ENCODE measurements around the gene CP.

CP gene

DNA sequence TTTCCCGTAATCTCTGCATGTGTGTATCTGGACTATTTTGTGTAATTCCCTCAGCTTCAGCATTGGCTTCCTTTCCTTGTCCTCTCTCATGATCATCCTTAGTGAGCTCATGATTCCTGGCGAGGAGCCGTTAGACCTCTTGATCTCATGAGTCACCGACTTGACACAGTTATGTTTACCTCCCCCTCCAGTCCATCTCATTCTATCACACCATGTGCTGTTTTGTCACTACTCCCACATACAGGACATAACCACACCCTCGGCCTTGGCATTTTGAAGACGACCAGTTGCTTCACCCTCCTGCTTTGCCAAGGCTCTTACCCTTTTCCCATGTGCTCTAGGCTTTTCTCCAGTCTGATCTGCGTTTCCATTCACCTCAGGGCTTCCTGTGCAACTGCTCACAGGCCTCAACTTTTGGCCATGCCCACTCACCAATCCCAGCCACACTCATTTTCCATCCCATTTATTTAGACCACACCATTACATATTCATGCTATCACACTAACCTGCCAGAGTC, 41.5 kb downstream of the CP start:
- no peak for DNase-seq

GRCh38 chr3:149179220-149179619, 42.4 kb downstream of the CP start:
- DNase-seq: no peak

GRCh38 chr3:149177122-149177521, 44.5 kb downstream of the CP start:
- no peak for DNase-seq

DNA sequence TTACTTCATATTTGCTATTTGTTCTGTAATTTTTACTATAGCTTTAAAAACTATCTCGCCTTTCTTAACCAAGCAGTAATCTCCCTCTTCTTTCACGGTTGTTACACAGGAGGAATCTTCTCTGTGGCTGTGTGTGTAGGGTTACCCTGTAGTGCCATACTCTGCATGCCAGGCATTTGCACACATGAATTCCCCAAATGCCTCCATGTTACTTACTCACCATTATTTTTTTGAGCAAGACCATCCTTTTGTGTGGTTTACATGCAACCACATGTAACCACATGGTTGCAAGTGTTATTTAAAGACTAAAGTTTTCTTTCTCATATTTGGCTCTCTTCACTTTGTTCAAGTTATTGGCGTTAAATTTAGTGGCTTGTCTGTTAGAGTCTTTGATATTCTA, 46.7 kb downstream of the CP start:
- no peak for DNase-seq

DNA sequence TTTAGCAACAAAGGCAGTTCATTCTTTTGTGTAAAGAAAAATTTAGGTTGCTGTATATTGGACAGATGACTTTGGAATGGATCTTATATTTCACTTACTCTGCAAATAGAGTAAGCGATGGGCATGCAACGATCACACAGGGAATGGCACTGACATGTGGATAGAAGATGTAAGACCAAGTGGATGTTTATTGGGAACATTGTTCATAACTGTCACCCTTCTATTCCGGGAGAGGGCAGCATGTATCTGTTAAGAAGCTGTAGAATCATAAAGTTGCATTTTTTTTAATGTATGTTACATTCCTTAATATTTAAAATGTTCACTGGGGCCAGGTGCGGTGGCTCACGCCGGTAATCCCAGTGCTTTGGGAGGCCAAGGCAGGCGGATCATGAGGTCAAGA, 51.0 kb downstream of the CP start:
- no peak for DNase-seq

GRCh38 chr3:149167898-149168297, 53.7 kb downstream of the CP start:
- no peak for DNase-seq

DNA sequence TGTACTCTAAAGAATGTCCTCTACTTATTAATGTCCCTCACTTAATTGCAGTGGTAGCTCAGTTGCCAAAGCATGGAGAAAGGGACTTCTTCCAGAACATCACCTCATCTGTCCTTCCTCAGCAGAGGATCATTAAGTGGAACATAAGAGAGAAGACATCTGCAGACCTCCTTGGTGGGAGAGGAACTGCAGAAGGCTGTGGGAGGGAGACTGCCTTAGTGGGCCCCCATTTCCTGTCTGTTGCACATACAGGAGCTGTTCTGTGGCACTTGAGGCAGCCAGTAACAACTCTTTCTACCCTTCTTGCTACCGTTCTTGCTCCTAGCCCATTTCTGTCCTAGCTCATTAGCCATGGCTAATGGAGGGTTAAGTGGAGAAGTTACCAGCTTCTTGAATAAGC, 58.6 kb downstream of the CP start:
- no peak for DNase-seq

DNA sequence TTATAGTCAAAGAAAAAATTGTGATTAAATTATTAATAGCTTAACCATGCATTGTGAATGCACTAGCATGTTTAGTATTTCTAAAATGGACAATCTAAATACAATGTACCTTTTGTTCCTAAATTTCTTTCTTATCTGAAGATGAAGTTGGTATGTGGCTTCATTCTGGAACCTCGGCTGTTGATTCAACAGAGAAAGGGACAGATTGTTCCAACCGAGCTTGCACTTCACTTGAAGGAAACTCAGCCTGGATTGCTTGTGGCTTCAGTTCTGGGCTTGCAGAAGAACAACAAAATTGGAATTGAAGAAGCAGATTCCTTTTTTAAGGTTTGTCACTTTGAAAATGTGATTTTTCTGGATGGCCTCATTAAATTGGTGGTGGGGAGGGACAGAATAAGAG, 59.6 kb downstream of the CP start:
- no peak for DNase-seq

DNA sequence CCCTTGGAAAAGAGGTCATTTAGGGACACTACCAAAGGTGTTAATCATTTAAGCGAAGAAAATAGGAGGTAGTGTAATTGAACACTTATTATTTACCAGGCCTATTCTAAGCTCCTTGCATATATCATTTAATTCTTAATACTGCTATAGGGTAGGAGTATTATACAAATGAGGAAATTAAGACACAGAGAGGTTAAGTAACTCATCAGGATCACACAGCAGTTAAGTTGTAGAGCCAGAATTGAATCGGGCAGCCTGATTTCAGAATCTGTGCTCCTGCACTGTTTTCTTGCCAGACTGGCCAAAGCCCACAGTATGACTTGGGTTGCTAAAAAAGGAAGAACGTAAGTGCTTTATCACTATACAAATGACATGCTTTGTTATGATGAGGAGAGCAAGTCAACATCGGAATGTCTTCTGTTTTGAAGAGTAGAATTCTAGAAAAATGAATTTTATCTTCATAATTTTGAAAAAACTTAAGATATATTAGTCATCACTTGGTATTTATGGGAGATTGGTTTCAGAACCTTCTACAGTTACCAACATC, 60.8 kb downstream of the CP start:
- DNase-seq: no peak

DNA sequence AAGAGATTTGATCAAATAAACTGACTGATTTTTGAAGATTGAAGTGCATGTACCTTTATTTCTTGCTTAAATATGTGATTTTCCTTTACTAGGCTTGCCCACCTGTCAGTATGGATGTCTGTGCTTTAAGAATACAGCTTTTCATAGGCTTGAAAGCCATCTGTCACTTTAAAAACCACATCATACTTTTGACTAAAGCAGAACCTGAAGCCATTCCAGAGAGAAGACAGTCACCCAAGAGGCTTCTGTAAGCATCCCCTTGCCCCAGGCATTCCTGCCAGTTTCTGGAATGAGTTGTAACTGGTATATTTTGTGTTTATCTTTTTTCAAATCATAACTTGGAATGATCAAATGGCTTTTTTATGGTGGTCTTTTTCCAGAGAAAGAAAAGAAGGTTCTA, 68.2 kb downstream of the CP start:
- DNase-seq: no peak

GRCh38 chr3:149152420-149152819, 69.2 kb downstream of the CP start:
- DNase-seq: no peak

DNA sequence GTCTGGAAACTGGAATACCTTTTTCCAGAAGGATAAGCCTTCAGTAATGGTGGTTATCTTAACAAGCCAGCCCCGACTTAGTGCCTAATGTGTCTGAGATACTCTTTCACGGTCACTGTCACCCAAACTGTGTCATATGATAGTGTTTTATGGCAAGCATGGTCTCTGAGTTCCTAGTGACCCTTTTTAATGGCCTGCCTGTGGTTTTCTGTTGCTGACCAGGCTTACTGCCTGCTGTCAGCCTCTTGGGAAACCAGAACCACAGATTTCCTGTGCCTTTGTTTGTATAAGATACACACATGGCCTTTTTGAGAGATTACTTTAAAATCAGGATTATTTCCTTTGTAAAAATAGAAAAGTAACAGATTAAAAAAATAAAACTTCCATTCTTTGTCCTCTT, 69.8 kb downstream of the CP start:
- DNase-seq: no peak

- DNase-seq: no peak
These were observed 71.2 kb downstream of the CP start for GRCh38 chr3:149150436-149150835.

DNA sequence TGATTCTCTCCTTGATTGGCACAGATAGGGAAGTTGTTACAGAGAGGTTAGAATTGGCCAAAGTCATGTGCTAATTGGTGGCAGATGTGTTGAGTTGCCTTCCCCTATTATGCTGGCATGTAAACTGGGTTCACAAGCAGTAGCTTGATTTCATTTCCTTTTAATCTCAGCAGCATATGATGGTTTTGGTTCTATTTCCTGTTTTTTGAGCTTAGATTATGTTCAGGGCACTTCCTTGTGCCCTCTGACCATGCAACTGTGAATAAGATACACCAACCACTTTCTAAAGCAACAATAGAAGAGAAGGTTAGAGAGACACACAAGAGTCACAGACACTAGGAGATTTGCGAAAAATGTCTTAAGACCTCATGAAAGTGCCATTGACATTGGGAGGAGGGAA, 75.7 kb downstream of the CP start:
- peak; percentile 39 for DNase-seq

- DNase-seq: peak; percentile 32
These were observed 76.3 kb downstream of the CP start for GRCh38 chr3:149145356-149145755.

- no peak for DNase-seq
These were observed 78.9 kb downstream of the CP start for GRCh38 chr3:149142682-149143081.

DNA sequence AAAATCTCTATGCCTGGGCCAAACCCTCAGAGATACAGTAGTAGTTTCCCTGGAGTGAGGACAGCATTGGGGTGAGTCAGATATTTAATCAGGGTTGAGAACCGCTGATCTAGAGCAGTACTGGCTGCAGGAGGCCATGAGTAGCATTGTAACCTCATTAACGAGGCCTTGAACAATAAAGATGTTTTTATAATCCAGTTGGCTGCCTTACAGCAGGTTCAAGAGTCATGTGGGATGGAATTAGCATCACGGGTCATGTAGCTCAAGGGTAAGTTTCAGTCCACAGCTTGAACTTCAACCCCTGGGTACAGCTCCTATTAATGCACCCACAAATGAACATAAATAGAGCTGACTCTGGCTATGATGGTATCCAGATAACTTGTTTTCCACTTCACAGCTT, 87.1 kb downstream of the CP start:
- DNase-seq: no peak

DNA sequence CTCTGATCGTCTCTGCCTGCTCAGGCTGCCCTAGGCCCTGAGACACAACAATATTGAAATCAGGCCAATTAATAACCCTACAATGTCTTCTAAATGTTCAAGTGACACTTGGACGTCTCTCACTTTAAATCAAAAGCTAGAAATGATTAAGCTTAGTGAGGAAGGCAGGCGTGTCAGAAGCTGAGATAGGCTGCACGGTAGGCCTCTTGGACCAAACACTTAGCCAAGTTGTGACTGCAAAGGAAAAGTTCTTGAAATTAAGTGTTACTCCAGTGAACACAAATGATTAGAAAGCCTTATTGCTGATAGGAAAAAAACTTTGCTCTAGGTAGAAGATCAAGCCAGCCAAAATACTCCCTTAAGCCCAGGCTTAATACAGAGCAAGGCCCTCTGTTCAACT, 90.0 kb downstream of the CP start:
- no peak for DNase-seq

DNA sequence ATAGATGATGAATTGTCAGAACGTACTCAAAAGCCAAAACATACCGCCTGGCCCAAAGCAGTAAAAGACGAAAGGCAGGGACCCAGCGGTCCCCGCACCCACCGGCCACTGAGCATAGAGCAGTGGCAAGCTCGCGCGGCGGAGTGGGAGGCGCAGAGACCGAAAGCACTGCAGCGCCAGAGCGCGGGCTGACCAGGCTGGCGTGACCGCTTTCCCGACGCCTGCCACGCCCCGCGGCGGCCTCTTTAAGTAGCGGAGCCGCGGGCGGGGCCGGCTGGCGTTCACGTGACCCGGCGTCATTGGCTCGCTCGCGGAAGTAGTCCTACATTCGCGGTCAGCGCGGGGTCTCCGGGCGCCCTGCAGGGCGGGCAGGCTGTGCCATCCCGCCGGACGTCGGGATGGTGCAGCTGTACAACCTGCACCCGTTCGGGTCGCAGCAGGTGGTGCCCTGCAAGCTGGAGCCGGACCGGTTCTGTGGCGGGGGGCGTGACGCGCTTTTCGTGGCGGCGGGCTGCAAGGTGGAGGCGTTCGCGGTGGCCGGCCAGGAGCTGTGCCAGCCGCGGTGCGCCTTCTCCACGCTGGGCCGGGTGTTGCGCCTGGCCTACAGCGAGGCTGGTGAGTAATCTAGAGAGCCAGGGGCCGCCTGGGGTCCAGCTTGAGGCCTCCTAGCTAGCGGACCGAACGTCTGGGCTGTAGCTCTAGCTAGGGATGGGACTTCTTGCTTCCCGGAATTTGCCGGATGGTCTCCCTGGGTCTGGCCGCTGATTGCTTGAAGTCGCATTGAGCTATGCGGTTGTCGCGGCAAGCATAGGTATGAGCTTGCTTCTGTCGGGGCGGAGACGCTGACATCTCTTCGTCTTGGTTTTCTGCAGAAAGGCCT, 92.1 kb downstream of the CP start, which contains the start of gene HPS3:
Gene HPS3, plus strand, starts transcription at position 313 of the 880 bp plus-strand sequence. Its CDS starts 86 bp downstream, at position 399.
- DNase-seq: peak; percentile 82

- no peak for DNase-seq
These were observed 92.8 kb downstream of the CP start for GRCh38 chr3:149128821-149129220.

DNA sequence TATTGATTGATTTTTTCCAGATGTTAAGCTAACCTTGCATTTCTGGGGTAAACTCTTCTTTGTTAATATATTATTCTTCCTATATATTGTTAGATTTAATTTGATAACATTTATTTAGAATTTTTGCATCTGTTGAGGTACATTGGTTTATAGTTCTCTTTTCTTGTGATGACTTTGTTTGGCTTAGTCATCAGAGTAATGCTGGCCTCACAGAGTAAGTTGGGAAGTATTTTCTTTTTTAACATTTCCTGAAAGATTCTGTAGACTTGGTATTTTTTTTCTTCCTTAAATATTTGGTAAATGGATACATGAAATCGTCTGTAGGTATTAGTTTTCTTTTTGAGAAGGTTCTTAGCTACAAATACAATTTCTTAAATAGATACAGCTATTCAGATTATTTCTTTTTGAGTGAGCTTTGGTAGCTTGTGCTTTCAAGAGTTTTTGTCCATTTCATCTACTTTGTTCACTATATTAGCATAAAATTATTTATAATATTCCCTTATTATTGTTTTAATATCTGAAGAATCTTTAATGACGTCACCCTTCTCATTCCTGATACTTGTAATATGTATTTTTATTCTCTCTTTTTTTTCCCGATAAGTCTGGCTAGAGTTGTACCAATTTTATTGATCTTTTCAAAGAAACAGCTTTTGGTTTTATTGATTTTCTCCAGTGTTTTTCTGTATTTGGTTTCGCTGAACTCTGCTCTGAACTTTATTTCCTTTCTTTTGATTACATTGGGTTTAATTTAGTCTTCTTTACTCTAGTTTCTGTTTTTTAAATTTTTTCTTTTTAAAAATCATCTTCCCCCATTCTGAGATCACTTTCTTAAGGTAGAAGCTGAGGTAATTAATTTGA, 98.7 kb downstream of the CP start:
- no peak for DNase-seq
